ENCODE results near the gene ITGBL1. TPM values are rescaled to one million over a fixed set of nuclear protein-coding genes. Genes with fewer than 3 reads are reported as not detected.

Gene ITGBL1
- total and polyA plus RNA-seq, 2 of the 4 experiments (the other 2 are of a cell fraction), result 22.2 to 24.2 TPM

DNA sequence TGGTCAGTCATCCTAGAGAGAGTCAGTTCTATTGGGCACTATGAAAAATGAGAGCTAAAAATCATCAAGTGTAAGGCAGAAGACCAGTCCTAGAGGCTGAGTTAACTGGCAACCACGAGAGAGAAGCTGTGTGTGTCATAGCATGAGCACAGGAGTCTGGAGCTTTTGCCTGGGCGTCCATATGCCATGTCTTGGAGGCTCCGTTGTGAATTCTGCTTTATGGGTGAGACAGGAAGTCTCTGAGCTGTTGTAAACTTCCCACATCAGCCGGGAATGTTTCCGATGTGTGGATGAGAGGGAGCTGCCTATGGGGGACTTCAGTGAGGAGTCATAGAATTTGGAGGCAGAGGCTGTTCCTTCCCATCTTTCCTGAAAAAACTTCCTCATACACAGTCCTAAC lies 120.0 kb downstream of the ITGBL1 start:
- Histone ChIP-seq H3K9ac (ENCODE audit: low read depth, low read length) (no peak overlapping the region), H3K4ac (ENCODE audit: low read depth, low read length) (no peak overlapping the region), H3K9me3 (ENCODE audit: control insufficient read depth, insufficient read depth, low read length) (no peaks in the 10 kb centered on the region), H2BK5ac (ENCODE audit: low read depth, low read length, poor library complexity, severe bottlenecking) (no peak overlapping the region), H3K4me1 (ENCODE audit: control insufficient read depth, insufficient read depth, low read length) (peaks cover 4% of the 10 kb centered on the region), H2BK15ac (ENCODE audit: low read depth, low read length) (no peak overlapping the region), H3K27me3 (ENCODE audit: control insufficient read depth, insufficient read depth, low read length) (no peaks in the 10 kb centered on the region), H2AK9ac (replicated peaks; ENCODE audit: low read depth, low read length, poor library complexity) (no peak overlapping the region), H3K27ac (ENCODE audit: insufficient read depth, low read length) (no peak overlapping the region), H3K56ac (ENCODE audit: extremely low read depth, insufficient read depth, low read length) (no peak overlapping the region), H4K20me1 (ENCODE audit: insufficient read depth, low read length) (no peaks in the 10 kb centered on the region), H4K8ac (ENCODE audit: low read depth in 2 of 2, low read length in 2 of 2) (peak overlapping the region in 1 of 2 experiments; percentile 40; a peak in 1 of 4 replicates), H3K18ac (ENCODE audit: low read depth, low read length) (no peak overlapping the region), H3K9me1 (ENCODE audit: insufficient read depth, low read length) (peaks cover 2% of the 10 kb centered on the region; the same call in 1 of the 2 replicates), H2AFZ (replicated peaks; ENCODE audit: low read length, poor library complexity) (no peak overlapping the region), H2BK20ac (ENCODE audit: low read depth, low read length) (no peak overlapping the region), H3K4me3 (ENCODE audit: insufficient read depth, low read depth, low read length) (no peak overlapping the region), H2AK5ac (ENCODE audit: low read depth, low read length) (no peak overlapping the region), H3K23ac (ENCODE audit: low read depth, low read length) (no peak overlapping the region), H3K79me1 (ENCODE audit: low read depth in 1 of 2, low read length in 2 of 2) (no peaks in the 10 kb centered on the region), H2BK120ac (ENCODE audit: low read depth, low read length) (no peak overlapping the region), H4K5ac (ENCODE audit: low read depth, low read length) (no peak overlapping the region), H4K91ac (ENCODE audit: insufficient read depth, low read depth, low read length) (no peak overlapping the region), H3K4me2 (ENCODE audit: low read depth, low read length) (no peak overlapping the region), H3K36me3 (ENCODE audit: control insufficient read depth, insufficient read depth, low read length) (no peaks in the 10 kb centered on the region), H3K14ac (replicated peaks; ENCODE audit: low read depth, low read length) (no peak overlapping the region; the same call in 1 of the 2 replicates)
- intact Hi-C loops (cut with micrococcal nuclease), result no loop called here
- WGBS, 2 experiments (ENCODE audit: extremely low coverage in 2 of 2, insufficient read length in 1 of 2), result no CpG with 5 or more reads among the region's 5 CpGs
- CTCF ChIA-PET, result interaction anchor here (1.4 kb wide), 1 partner anchor 18 kb away, joined by 5 read pairs; no protein-coding TSS in a partner anchor
- DNase-seq, result peak; percentile 19
- POLR2A ChIA-PET (ENCODE audit: unreplicated experiment), result no interaction called here
- BruUV-seq (replicated peaks), result no TSS peak
- in situ Hi-C loops (cut with MboI; ENCODE audit: low sequenced_read_pairs), result no loop called here
- peak; percentile 40 for ATAC-seq (ENCODE audit: low read depth)
- dilution Hi-C loops (cut with HindIII; ENCODE audit: low sequenced_read_pairs, unreplicated experiment), result no loop called here
- TF ChIP-seq RFX5 (IDR thresholded peaks at IDR 0.05; ENCODE audit: low read depth, low read length), result no peak
- no peak for TF ChIP-seq MXI1 (IDR thresholded peaks at IDR 0.05; ENCODE audit: borderline replicate concordance, low read depth, low read length)
- TF ChIP-seq BHLHE40 (IDR thresholded peaks at IDR 0.05; ENCODE audit: low read depth, low read length), result no peak

All from IMR-90 (cell line).